ENCODE measurements around the gene GAL3ST1. TPM values are rescaled to one million over a fixed set of nuclear protein-coding genes. Genes with fewer than 3 reads are reported as not detected.
A peak's percentile ranks its signal among the peaks of the same experiment; 100 is the strongest.

The GAL3ST1 gene
- polyA plus RNA-seq, 6 donors from 2014 or later: 0.24 to 0.65 (median 0.49) TPM; not detected in 2

GRCh38 chr22:30507670-30508069 lies 66.8 kb downstream of the GAL3ST1 start:
- Mint-ChIP-seq H3K36me3 (no peaks in the 10 kb centered on the region), H3K9me3 (peaks cover 0 to 19% (median 2%) of the 10 kb centered on the region in 7 donors), H3K27me3 (peaks cover 14 to 52% (median 34%) of the 10 kb centered on the region in 3 donors)

GRCh38 chr22:30506507-30506968 lies 67.9 kb downstream of the GAL3ST1 start:
- H3K4me1 Mint-ChIP-seq: no peaks in the 10 kb centered on the region
- H3K9me3 Mint-ChIP-seq: peaks cover 0 to 12% (median 0%) of the 10 kb centered on the region in 7 donors
- H3K27ac Mint-ChIP-seq: no peak overlapping the region
- peak overlapping the region in 1 of 8 donors; percentile 29 for H3K4me3 Mint-ChIP-seq
- DNase-seq: no peak
- ATAC-seq (ENCODE audit: low read depth in 2 of 2): no peak
- H3K27me3 Mint-ChIP-seq: peaks cover 19 to 59% (median 34%) of the 10 kb centered on the region in 3 donors
- no peaks in the 10 kb centered on the region for H3K36me3 Mint-ChIP-seq

More at GRCh38 chr22:30507670-30508069, 66.8 kb downstream of the GAL3ST1 start:
- H3K27ac Mint-ChIP-seq: no peak overlapping the region
- no peak for ATAC-seq (ENCODE audit: low read depth in 2 of 2)
- H3K4me3 Mint-ChIP-seq: no peak overlapping the region
- H3K4me1 Mint-ChIP-seq: no peaks in the 10 kb centered on the region
- no peak for DNase-seq

Other genes with a start within 250 kb of the GAL3ST1 start
- 10 to 100 TPM; 39.9 to 54.0 (median 40.7) TPM for gene TBC1D10A, start 247.7 kb downstream of the GAL3ST1 start, polyA plus RNA-seq (ENCODE audit: low read depth in 6 of 6)
- gene SF3A1, start 217.8 kb downstream of the GAL3ST1 start, polyA plus RNA-seq (ENCODE audit: low read depth in 6 of 6): 100 to 1,000 TPM in 1 of 6 donors, 10 to 100 TPM in 5; 34.1 to 110 (median 80.3) TPM
- gene CCDC157, start 217.7 kb downstream of the GAL3ST1 start, polyA plus RNA-seq (ENCODE audit: low read depth in 6 of 6): 1 to 10 TPM in 3 of 6 donors, under 1 TPM in 2, not detected in 1; 0.47 to 2.6 (median 1.6) TPM
- gene RNF215, start 187.3 kb downstream of the GAL3ST1 start, polyA plus RNA-seq (ENCODE audit: low read depth in 6 of 6): 1 to 10 TPM in 1 of 6 donors, under 1 TPM in 4, not detected in 1; 0.30 to 1.0 (median 0.95) TPM
- gene SEC14L2, start 177.6 kb downstream of the GAL3ST1 start, polyA plus RNA-seq (ENCODE audit: low read depth in 6 of 6): 1 to 10 TPM in 3 of 6 donors, under 1 TPM in 3; 0.60 to 2.6 (median 1.0) TPM
- gene MTFP1, start 148.9 kb downstream of the GAL3ST1 start, polyA plus RNA-seq (ENCODE audit: low read depth in 6 of 6): 10 to 100 TPM in 4 of 6 donors, 1 to 10 TPM in 2; 2.6 to 18.0 (median 13.2) TPM
- not detected for gene SEC14L3, start 102.6 kb downstream of the GAL3ST1 start, polyA plus RNA-seq (ENCODE audit: low read depth in 6 of 6)
- gene SEC14L4, start 69.0 kb downstream of the GAL3ST1 start, polyA plus RNA-seq (ENCODE audit: low read depth in 6 of 6): not detected
- gene SEC14L6, start 27.9 kb downstream of the GAL3ST1 start, polyA plus RNA-seq (ENCODE audit: low read depth in 6 of 6): not detected
- gene PES1, start 17.2 kb upstream of the GAL3ST1 start, polyA plus RNA-seq (ENCODE audit: low read depth in 6 of 6): 10 to 100 TPM; 25.9 to 49.9 (median 36.9) TPM
- under 1 TPM in 1 of 6 donors, not detected in 5; 0.80 TPM for gene TCN2, start 32.5 kb upstream of the GAL3ST1 start, polyA plus RNA-seq (ENCODE audit: low read depth in 6 of 6)
- under 1 TPM in 5 of 6 donors, not detected in 1; 0.09 to 0.45 (median 0.33) TPM for gene SLC35E4, start 61.1 kb upstream of the GAL3ST1 start, polyA plus RNA-seq (ENCODE audit: low read depth in 6 of 6)
- 10 to 100 TPM in 5 of 6 donors, 1 to 10 TPM in 1; 9.0 to 18.1 (median 12.3) TPM for gene DUSP18, start 93.2 kb upstream of the GAL3ST1 start, polyA plus RNA-seq (ENCODE audit: low read depth in 6 of 6)
- gene OSBP2, start 120.2 kb upstream of the GAL3ST1 start, polyA plus RNA-seq (ENCODE audit: low read depth in 6 of 6): 1 to 10 TPM in 1 of 6 donors, under 1 TPM in 4, not detected in 1; 0.20 to 1.1 (median 0.61) TPM